GM18909 (cell line): ENCODE results near the gene TMEM250.

Source experiments
- ATAC-seq: cut with Tn5 transposase; IDR thresholded peaks from one replicate; pipeline ENCODE4 v1.9.1; 2021; ENCODE audit warnings: mild to moderate bottlenecking; ENCODE audit not compliant: unreplicated experiment, poor library complexity

The TMEM250 gene

DNA sequence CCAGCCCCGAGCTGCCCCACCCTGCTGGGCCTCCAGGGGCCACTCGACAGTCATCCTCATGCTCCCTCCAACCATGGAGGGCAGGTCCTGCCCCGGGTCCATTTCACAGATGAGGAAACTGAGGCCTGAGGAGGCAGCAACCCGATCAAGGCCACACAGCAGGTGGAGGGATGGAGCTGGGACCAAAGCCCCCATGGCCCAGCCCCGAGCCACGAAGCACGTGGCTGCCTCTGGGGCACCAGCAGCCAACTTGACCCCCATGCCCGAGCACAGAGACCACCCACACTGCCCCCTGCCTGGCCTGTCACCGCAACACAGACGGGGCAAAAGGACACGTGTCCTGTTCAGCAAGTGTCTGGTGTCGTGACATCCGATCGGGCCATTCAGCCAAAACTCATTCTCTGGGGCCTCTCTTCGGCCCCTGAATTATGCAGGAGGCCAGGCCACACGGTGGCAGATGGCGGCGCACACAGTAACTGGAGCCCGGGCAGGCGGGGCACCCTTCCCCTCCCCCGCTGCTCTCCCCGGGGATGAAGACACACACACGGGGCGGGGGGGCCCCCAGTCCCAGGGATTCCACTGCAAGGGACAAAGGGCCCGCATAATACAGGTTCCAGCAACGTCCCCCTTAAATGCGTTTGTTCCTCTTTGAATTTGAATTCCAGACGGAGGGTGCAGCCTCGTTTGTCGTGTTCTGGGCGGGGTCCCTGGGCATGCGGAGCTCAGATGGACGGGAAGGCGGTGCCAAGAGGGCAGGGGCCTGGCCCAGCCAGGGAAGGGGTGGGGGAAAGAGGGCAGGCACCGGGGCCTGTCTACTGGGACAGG is 29.4 kb upstream of the TMEM250 start:
- ATAC-seq = no peak

GRCh38 chr9:136147038-136147889 is 28.6 kb upstream of the TMEM250 start:
- ATAC-seq = no peak

GRCh38 chr9:136146126-136147037 is 27.7 kb upstream of the TMEM250 start:
- ATAC-seq = no peak

DNA sequence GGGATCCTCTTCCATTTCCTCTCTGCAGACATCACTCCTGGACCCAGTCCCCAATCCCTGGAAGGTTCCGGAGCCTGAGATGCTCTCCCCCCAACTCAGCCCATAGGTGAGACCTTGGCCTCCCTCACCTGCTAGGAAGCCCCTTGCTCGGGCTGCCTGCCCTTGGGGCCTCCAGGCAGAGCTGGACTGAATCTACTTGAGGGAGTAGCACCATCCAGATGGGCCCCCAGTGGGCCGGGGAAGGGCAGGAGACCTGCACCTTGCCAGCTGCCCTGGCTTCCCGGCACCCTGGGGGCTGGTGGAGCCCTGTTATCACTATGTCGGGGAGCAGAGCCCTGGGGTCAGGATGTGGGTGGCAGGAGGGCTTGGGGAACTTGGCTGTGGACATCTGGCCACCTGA is 26.9 kb upstream of the TMEM250 start:
- ATAC-seq = no peak

GRCh38 chr9:136144450-136144849 is 25.8 kb upstream of the TMEM250 start:
- ATAC-seq = no peak

- ATAC-seq = no peak
These were observed 24.7 kb upstream of the TMEM250 start for GRCh38 chr9:136143215-136144001.

DNA sequence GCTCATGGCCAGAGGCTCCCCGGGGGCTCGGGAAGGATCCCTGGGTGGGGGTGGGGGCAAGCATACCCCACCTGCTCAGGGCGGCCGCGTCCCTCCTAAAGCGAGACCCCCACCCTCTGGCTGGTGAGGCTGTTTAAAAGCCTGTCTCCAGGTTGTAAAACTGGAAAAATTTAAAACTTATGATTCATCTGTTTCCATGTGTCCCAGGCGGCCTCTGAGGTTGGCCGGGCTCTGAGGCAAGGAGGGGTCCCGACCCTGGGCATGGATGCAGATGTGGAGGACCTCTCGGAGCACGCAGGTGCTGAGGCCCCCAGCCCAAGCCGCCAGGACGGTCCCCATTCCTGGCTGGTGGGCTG is 24.2 kb upstream of the TMEM250 start:
- no peak for ATAC-seq

GRCh38 chr9:136142414-136142796 is 23.7 kb upstream of the TMEM250 start:
- no peak for ATAC-seq

GRCh38 chr9:136141682-136142413 is 23.2 kb upstream of the TMEM250 start:
- ATAC-seq = no peak

DNA sequence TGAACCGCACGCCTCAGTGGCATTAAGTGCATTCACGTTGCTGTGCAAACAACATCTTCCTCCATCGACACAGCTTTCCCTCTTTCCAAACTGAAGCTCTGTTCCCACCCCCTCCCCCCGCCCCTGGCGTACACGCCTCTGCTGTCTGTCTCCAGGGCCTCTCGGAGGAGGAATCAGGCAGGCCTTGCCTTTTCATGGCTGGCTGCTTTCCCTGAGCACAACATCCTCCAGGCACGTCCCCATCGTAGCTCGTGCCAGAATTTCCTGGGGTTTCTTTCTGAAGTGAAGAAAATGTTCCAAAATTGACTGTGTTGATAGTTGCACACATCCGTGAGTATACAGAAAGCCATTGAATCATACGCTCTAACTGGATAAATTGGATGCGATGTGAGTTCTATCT is 22.3 kb upstream of the TMEM250 start:
- no peak for ATAC-seq

- no peak for ATAC-seq
These were observed 21.4 kb upstream of the TMEM250 start for GRCh38 chr9:136140046-136140445.

DNA sequence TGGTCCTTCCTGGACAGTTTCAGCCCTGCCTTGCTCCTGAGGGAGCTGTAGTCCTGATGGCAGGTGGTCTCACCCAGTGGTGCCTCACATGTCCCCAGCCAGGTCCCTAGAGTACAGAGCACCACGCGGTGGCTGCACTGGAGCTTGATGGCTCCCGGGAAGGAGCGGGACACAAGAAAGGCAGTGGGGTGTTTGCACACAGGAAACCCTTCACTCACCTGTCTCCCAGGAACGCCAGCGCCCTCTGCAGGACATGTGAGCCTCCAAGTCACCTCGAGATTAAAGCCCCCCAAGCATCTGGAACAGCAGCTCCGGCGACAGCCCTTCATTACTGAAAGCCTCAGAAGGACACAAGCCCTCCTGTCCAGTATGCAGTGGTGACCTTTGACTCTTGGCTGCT is 19.9 kb upstream of the TMEM250 start:
- ATAC-seq = no peak

DNA sequence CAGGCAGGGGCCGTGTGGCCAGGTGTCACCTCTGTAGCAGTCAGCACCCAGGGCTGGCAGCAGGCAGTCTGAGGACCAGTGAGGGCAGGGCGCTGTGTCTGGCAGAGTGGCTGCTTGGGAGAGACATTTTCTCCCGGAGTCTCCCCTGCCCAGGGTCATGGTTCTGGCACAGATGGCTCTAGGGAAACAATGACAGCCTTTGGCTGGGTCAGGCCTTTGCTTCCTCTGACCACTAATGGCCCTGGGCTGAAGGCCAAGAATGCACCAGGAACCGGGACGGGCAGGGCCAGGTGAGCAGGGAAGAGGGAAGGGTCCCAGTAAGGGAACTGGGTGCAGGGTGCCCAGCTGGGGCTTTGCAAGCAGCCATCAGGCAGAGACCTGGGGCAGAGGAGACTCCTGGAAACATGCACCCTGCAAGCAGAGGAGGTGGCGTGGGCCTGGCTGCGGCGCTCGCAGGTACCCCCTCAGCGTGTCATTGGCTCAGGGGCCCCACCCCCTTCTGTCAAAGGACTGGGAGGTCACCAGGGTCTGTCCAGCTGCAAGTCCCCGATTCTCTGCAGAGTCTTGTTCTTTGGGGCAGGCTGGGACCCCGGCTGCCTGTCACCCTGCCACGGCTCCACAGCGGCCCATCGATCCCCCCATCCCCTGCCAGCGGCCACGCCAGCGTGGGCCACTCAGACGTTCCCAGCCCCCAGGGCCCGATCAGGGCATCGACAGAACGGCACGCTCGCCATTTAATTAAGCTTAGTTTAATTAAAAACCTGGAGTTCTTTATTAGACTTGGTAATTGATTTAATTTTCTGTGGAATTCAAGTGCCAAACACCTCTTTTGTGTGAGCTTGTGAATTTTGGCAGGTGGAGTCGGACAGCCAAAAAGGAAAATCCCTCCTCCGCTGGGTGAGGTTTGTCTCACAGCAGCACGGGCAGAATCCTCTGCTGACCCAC is 18.9 kb upstream of the TMEM250 start:
- ATAC-seq = no peak

- no peak for ATAC-seq
These were observed 17.7 kb upstream of the TMEM250 start for GRCh38 chr9:136136127-136136925.

- no peak for ATAC-seq
These were observed 16.9 kb upstream of the TMEM250 start for GRCh38 chr9:136135326-136136126.

GRCh38 chr9:136133959-136134484 is 15.3 kb upstream of the TMEM250 start:
- no peak for ATAC-seq
